GM10248 (cell line): Measurements from ENCODE around the gene EPS15.

Experiments used
- CTCF ChIA-PET: fragments of 300-600 bp; sonication (Branson Sonifier 250); formaldehyde crosslinking; extraction: SDS; loops from one replicate; lab custom pipeline; 2021; ENCODE audit warnings: antibody characterized with exemption; lab: Yijun Ruan, JAX
- POLR2A ChIA-PET: fragments of 350-650 bp; sonication (Branson Sonifier 250); formaldehyde crosslinking; extraction: SDS; loops from one replicate; lab custom pipeline; 2020; ENCODE audit warnings: antibody characterized with exemption; lab: Yijun Ruan, JAX
- DNase-seq: peaks from one replicate; pipeline ENCODE4 v3.0.0; 2012; ENCODE audit errors: extremely low spot score
- TF ChIP-seq, protein P1 (sequence below): IDR thresholded peaks from 2 replicates; pipeline ENCODE4 v1.5.1; 2012; ENCODE audit warnings: mild to moderate bottlenecking, low read depth; ENCODE audit errors: extremely low read depth, missing control alignments, control extremely low read depth

EPS15 gene

DNA sequence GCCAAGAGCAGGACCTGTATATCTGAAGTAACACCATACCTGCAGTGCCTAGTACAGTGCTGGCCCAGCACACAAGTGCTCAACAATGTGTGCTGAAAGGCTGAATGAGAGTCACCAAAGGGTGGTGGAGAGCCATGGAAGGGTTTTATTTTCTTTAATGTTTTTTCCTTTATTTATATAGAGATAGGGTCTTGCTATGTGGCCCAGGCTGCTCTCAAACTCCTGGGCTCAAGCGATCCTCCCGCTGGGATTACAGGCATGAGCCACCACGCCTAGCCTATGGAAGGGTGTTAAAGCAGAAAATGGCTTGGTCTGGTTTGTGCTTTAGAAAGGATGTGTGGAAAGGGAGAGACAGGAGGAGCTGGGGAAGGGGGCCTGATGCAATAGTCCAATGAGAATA is 175.4 kb downstream of the EPS15 start:
- ChIA-PET POLR2A (no interaction called here), CTCF (interaction anchor here (1.0 to 4.1 kb wide), 3 partner anchors 8 to 145 kb away, joined by 3 to 14 read pairs (median 3); no protein-coding TSS in a partner anchor)
- TF ChIP-seq, protein P1, sequence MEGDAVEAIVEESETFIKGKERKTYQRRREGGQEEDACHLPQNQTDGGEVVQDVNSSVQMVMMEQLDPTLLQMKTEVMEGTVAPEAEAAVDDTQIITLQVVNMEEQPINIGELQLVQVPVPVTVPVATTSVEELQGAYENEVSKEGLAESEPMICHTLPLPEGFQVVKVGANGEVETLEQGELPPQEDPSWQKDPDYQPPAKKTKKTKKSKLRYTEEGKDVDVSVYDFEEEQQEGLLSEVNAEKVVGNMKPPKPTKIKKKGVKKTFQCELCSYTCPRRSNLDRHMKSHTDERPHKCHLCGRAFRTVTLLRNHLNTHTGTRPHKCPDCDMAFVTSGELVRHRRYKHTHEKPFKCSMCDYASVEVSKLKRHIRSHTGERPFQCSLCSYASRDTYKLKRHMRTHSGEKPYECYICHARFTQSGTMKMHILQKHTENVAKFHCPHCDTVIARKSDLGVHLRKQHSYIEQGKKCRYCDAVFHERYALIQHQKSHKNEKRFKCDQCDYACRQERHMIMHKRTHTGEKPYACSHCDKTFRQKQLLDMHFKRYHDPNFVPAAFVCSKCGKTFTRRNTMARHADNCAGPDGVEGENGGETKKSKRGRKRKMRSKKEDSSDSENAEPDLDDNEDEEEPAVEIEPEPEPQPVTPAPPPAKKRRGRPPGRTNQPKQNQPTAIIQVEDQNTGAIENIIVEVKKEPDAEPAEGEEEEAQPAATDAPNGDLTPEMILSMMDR = no peak
- DNase-seq = no peak

DNA sequence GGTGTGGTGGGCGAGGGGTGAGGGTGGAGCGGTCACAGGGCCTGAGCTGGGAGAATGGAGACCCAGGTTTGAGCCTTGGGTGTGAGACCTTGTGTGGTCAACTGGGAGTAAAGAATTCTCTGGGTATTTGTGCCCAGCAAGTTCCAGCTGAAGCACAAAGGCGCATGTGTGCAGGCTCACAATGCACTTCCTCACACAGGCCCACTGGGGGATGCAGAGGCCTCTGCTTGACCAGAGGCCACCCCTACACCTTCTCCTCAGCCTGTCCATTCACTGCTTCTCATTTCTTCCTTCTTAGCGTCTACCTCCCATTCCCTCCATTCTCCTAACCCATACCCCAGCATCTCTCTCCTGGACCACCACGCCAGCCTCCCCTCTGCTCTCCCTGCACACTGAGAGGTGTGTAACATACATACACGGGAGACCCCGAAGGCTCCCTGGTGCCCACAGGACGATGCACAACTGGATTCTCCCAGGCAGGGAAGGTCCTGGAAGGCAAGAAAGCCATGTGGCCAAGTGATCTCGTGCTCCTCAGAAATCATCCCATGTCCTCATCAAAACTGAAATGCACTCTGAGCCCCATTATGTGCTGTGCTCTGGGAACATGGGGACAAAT is 176.4 kb downstream of the EPS15 start:
- ChIA-PET POLR2A (no interaction called here), CTCF (interaction anchor here (1.0 to 4.1 kb wide), 5 partner anchors 9 to 48 kb away, joined by 3 to 20 read pairs (median 5); partner anchors contain the start of gene TTC39A)
- DNase-seq = no peak
- TF ChIP-seq, protein P1 = no peak

DNA sequence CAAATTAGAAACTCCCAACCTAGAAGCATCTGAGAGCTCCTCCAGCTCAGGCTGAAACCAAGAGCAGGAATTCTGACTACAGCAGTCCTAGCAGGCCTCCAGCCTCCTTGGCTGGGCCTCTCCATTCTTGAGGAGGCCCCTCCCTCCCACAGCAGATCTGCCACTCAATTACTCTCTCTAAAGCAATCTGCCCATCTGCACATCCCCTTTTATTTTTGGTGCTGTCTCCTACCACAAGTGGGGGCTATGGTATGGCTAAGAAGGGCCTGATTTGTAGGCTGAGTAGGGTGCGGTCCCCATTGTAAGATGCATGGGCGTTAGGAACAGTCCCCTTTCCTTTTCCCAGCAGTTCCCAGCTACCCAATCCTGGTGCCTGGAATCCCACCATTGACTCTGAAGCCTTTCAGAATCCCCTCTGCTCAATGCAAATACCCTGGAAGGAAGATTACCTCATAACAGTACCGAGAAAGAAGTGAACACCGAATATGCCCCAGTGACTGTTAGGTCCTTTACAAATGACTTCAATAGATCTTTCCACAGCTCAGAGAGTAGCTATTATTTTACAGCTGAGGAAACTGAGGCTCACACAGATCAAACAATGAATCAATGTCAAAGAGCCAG is 177.1 kb downstream of the EPS15 start:
- TF ChIP-seq, protein P1 = peak; percentile 38
- peak; percentile 70 for DNase-seq

DNA sequence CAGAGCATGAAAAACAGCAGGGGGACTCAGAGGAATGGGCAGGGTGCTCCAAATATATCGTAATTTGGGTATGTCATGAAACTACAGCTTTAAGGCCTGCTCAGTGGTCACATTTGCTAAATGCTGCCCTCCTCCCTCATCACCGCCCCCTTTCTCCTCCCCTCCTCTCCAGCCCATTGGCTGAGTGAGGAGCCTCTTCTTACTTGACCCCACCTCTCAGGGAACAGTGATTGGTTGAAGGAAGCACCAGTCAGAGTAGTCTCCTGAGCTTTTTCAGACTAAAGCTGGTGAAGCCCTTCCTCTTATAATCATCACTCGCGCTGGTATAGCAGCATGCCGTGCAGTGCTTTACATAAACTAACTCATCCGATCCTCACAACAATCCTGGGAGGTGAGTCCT is 178.7 kb downstream of the EPS15 start:
- ChIA-PET CTCF (interaction anchor here (0.8 to 2.8 kb wide), 6 partner anchors 10 to 428 kb away, joined by 3 to 20 read pairs (median 4); partner anchors contain the start of gene TTC39A), POLR2A (no interaction called here)
- DNase-seq = no peak
- TF ChIP-seq, protein P1 = no peak

More for the DNA sequence above, 177.1 kb downstream of the EPS15 start:
- ChIA-PET POLR2A (no interaction called here), CTCF (interaction anchor here (1.0 to 4.1 kb wide), 8 partner anchors 8 to 427 kb away, joined by 3 to 20 read pairs (median 4); partner anchors contain the start of gene TTC39A)

DNA sequence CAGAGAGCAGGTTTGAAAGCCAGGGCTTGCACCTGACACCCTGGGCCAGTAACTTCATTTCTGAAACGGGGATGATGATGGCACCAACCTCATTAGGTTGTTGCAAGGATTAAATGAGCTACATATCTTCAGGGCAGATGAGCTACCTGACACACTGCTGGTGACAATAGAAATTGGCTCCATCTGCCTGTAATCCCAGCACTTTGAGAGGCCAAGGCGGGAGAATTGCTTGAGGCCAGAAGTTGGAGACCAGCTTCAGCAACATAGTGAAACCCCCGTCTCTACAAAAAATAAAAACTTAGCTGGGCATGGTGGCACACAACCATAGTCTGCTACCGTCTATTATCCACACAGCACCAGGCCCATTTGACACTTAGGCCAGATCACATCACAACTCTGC is 182.4 kb downstream of the EPS15 start:
- DNase-seq = no peak
- POLR2A ChIA-PET = no interaction called here
- TF ChIP-seq, protein P1 = no peak
- CTCF ChIA-PET = interaction anchor here (1.1 to 1.5 kb wide), 3 partner anchors 7 to 40 kb away, joined by 3 to 4 read pairs (median 3); no protein-coding TSS in a partner anchor

DNA sequence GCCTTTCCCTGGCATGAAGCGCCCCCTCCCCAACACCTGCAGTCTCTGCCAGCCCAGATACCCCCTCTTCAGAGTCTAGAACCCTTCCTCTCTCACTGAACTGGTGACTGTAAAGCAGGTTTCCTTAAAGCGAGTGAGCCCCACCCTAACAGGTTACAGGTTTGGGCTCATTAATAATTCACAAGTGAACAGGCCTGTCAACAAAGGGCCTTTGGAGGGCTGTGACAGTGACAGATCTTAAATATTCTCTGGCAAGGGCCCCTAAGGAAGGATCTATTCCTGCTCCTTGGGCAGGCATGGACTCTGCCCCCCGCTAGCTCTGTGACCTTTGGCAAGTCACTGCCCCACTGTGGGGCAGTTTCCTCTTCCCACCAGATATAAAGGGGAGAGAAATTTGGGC is 183.1 kb downstream of the EPS15 start:
- no peak for DNase-seq
- TF ChIP-seq, protein P1 = no peak
- ChIA-PET CTCF (interaction anchor here (1.5 kb wide), 1 partner anchor 8 kb away, joined by 3 read pairs; no protein-coding TSS in a partner anchor), POLR2A (interaction anchor here (0.5 kb wide), 1 partner anchor 92 kb away, joined by 4 read pairs; no protein-coding TSS in a partner anchor)
